CD4-positive, alpha-beta T cell (primary cell): Measurements from ENCODE around the gene SLC25A29. TPM values are rescaled to one million over a fixed set of nuclear protein-coding genes. Genes with fewer than 3 reads are reported as not detected.

Experiments used
- ATAC-seq: fragments of 200-7000 bp; cut with Tn5 transposase; one replicate; pipeline ENCODE4 v1.10.0; 2022; ENCODE audit warnings: mild to moderate bottlenecking; ENCODE audit not compliant: poor library complexity
- CTCF ChIA-PET: fragments of 350-600 bp; sonication (Branson Sonifier 250); formaldehyde crosslinking; loops from one replicate; lab custom pipeline; 2021; ENCODE audit warnings: antibody characterized with exemption, inconsistent platforms; lab: Charles Lee
- POLR2A ChIA-PET: fragments of 350-600 bp; sonication (Branson Sonifier 250); formaldehyde crosslinking; loops from one replicate; lab custom pipeline; 2021; ENCODE audit warnings: antibody characterized with exemption, inconsistent platforms; lab: Charles Lee
- DNase-seq, 14 experiments: peaks; one replicate each; pipeline ENCODE4 v3.0.0-alpha.2; 2013 to 2020; ENCODE audit warnings: mixed read lengths in 2 of 14
- H3K27ac ChIP-seq, 2 donors: one replicate each; pipeline versions ENCODE4 v1.5.1 to v1.7.0; 2013; ENCODE audit warnings: low read length in 2 of 2, low read depth in 1 of 2, mild to moderate bottlenecking in 1 of 2
- H3K27me3 ChIP-seq, 2 experiments: 1 replicate in 1 of 2; 2 replicates in 1 of 2; pipeline versions ENCODE4 v1.6.1 to v1.7.0; 2013; ENCODE audit warnings: low read length in 2 of 2, control low read depth in 1 of 2, mild to moderate bottlenecking in 1 of 2, moderate library complexity in 1 of 2; ENCODE audit not compliant: insufficient read depth in 2 of 2, control insufficient read depth in 1 of 2
- H3K36me3 ChIP-seq: one replicate; pipeline ENCODE4 v1.6.1; 2013; ENCODE audit warnings: low read length, control low read depth; ENCODE audit not compliant: insufficient read depth
- H3K4me1 ChIP-seq: one replicate; pipeline ENCODE4 v1.6.1; 2013; ENCODE audit warnings: low read length, control low read depth; ENCODE audit not compliant: insufficient read depth
- H3K4me3 ChIP-seq: one replicate; pipeline ENCODE4 v1.5.1; 2013; ENCODE audit warnings: mild to moderate bottlenecking, low read length, moderate library complexity
- H3K9me3 ChIP-seq, 2 experiments: 1 replicate in 1 of 2; 2 replicates in 1 of 2; pipeline versions ENCODE4 v1.6.1 to v1.7.0; 2013; ENCODE audit warnings: low read length in 2 of 2, mild to moderate bottlenecking in 2 of 2, control low read depth in 1 of 2, moderate library complexity in 1 of 2; ENCODE audit not compliant: control insufficient read depth in 1 of 2, insufficient read depth in 1 of 2
- H3K27ac Mint-ChIP-seq: one replicate; pipeline ENCODE4 v1.8.0; 2020; ENCODE audit warnings: mixed read lengths
- H3K27me3 Mint-ChIP-seq: one replicate; pipeline ENCODE4 v1.8.0; 2021; ENCODE audit warnings: mixed read lengths
- H3K36me3 Mint-ChIP-seq: one replicate; pipeline ENCODE4 v1.8.0; 2021; ENCODE audit warnings: low read depth, mixed read lengths
- H3K4me1 Mint-ChIP-seq: one replicate; pipeline ENCODE4 v1.8.0; 2021; ENCODE audit warnings: low read depth, mixed read lengths
- H3K4me3 Mint-ChIP-seq: one replicate; pipeline ENCODE4 v1.8.0; 2020; ENCODE audit warnings: mild to moderate bottlenecking, mixed read lengths
- H3K9me3 Mint-ChIP-seq: one replicate; pipeline ENCODE4 v1.8.0; 2020; ENCODE audit warnings: mixed read lengths
- CTCF ChIP-seq: fragments of 200-600 bp; IDR thresholded peaks from one replicate; pipeline ENCODE4 v1.8.0; 2022; ENCODE audit warnings: antibody characterized with exemption, mild to moderate bottlenecking
- intact Hi-C, 2 experiments: fragments of 100-400 bp; cut with DNase I in 1 of 2; cut with micrococcal nuclease in 1 of 2; formaldehyde crosslinking; loops; one replicate each; pipeline versions ENCODE4 v1.15.1 to v1.9.0; 2023 to 2025; cut with DNase I, micrococcal nuclease
- total RNA-seq, 174 experiments: library from RNA in 2 of 174; stranded (reverse) in 2 of 174; gene quantifications; one replicate each; pipeline ENCODE4 v1.2.3 and lab custom pipeline; 2021 to 2026

SLC25A29 gene
- total RNA-seq, 2 experiments from 2014 or later: 2.5 TPM

- CTCF ChIA-PET: interaction anchor here (0.7 to 1.6 kb wide), 5 partner anchors 10 to 115 kb away, joined by 3 to 4 read pairs (median 3); no protein-coding TSS in a partner anchor
- ATAC-seq (no peak), DNase-seq (no peak)
- Histone ChIP-seq H3K36me3 (peaks cover 40% of the 10 kb centered on the region), H3K4me1 (peaks cover 40% of the 10 kb centered on the region), H3K4me3 (no peak overlapping the region), H3K27me3 (no peaks in the 10 kb centered on the region), H3K9me3 (no peaks in the 10 kb centered on the region), H3K27ac (no peak overlapping the region)
- Mint-ChIP-seq H3K4me3 (no peak overlapping the region), H3K9me3 (no peaks in the 10 kb centered on the region), H3K4me1 (peaks cover 74% of the 10 kb centered on the region), H3K27ac (peak overlapping the region; percentile 1), H3K27me3 (no peaks in the 10 kb centered on the region), H3K36me3 (peaks cover 54% of the 10 kb centered on the region)
- intact Hi-C loops: no loop called here
- no peak for TF ChIP-seq CTCF
- POLR2A ChIA-PET: no interaction called here
These were observed 37.5 kb downstream of the SLC25A29 start for GRCh38 chr14:100268591-100269207.

GRCh38 chr14:100267990-100268389, 38.3 kb downstream of the SLC25A29 start:
- ATAC-seq (no peak), DNase-seq (no peak)
- peaks cover 42% of the 10 kb centered on the region for H3K4me1 ChIP-seq
- Mint-ChIP-seq H3K27ac (peak overlapping the region; percentile 11), H3K27me3 (no peaks in the 10 kb centered on the region), H3K9me3 (no peaks in the 10 kb centered on the region), H3K4me3 (no peak overlapping the region), H3K36me3 (peaks cover 61% of the 10 kb centered on the region), H3K4me1 (peaks cover 77% of the 10 kb centered on the region)
- intact Hi-C loops: no loop called here
- peaks cover 47% of the 10 kb centered on the region for H3K36me3 ChIP-seq
- no peak overlapping the region for H3K4me3 ChIP-seq
- POLR2A ChIA-PET: no interaction called here
- H3K27me3 ChIP-seq: no peaks in the 10 kb centered on the region
- TF ChIP-seq CTCF: no peak
- CTCF ChIA-PET: interaction anchor here (1.6 kb wide), 1 partner anchor 14 kb away, joined by 3 read pairs; no protein-coding TSS in a partner anchor
- H3K9me3 ChIP-seq: no peaks in the 10 kb centered on the region
- H3K27ac ChIP-seq: no peak overlapping the region

- Histone ChIP-seq H3K27ac (no peak overlapping the region), H3K4me3 (no peak overlapping the region), H3K9me3 (no peaks in the 10 kb centered on the region), H3K36me3 (peaks cover 47% of the 10 kb centered on the region), H3K27me3 (no peaks in the 10 kb centered on the region), H3K4me1 (peaks cover 68% of the 10 kb centered on the region)
- no peak for DNase-seq
- no peaks in the 10 kb centered on the region for H3K27me3 Mint-ChIP-seq
- peaks cover 90% of the 10 kb centered on the region for H3K4me1 Mint-ChIP-seq
- ChIA-PET POLR2A (no interaction called here), CTCF (interaction anchor here (0.6 kb wide), 1 partner anchor 17 kb away, joined by 3 read pairs; no protein-coding TSS in a partner anchor)
- peaks cover 68% of the 10 kb centered on the region for H3K36me3 Mint-ChIP-seq
- H3K9me3 Mint-ChIP-seq: no peaks in the 10 kb centered on the region
- intact Hi-C loops: no loop called here
- peak overlapping the region; percentile 73 for H3K27ac Mint-ChIP-seq
- peak overlapping the region; percentile 15 for H3K4me3 Mint-ChIP-seq
- TF ChIP-seq CTCF: no peak
- no peak for ATAC-seq
These were observed 43.1 kb downstream of the SLC25A29 start for GRCh38 chr14:100263141-100263540.
